Neural cell (in vitro differentiated cells): ENCODE results near the gene ADH7. TPM values are rescaled to one million over a fixed set of nuclear protein-coding genes. Genes with fewer than 3 reads are reported as not detected.

ENCODE experiments used
- H2AFZ ChIP-seq: fragments of 200-600, 300-800 bp; sonication (generic), shearing (Covaris generic); 2 replicates; pipeline ENCODE4 v1.6.0; 2014; ENCODE audit warnings: low read depth, mild to moderate bottlenecking, antibody characterized with exemption, low read length, moderate library complexity
- H3F3A ChIP-seq: fragments of 200-600 bp; shearing (Covaris generic); 2 replicates; pipeline ENCODE4 v1.6.1; 2016; ENCODE audit warnings: mild to moderate bottlenecking, moderate library complexity, mixed read lengths, antibody characterized with exemption, low read length; ENCODE audit not compliant: insufficient read depth, poor library complexity, severe bottlenecking
- H3K27ac ChIP-seq: fragments of 200-600, 300-800 bp; sonication (generic), shearing (Covaris generic); 2 replicates; pipeline ENCODE4 v1.5.1; 2014; ENCODE audit warnings: mild to moderate bottlenecking, low read length, moderate library complexity
- H3K27me3 ChIP-seq: fragments of 300-800, 200-600 bp; sonication (generic), shearing (Covaris generic); 2 replicates; pipeline ENCODE4 v1.6.0; 2014; ENCODE audit warnings: mild to moderate bottlenecking, low read depth, low read length, moderate library complexity; ENCODE audit not compliant: insufficient read depth
- H3K36me3 ChIP-seq: fragments of 300-800, 200-600 bp; sonication (generic), shearing (Covaris generic); 2 replicates; pipeline ENCODE4 v1.5.1; 2014; ENCODE audit warnings: mild to moderate bottlenecking, antibody characterized with exemption, low read length, moderate library complexity; ENCODE audit not compliant: insufficient read depth
- H3K4me2 ChIP-seq: fragments of 300-800, 200-600 bp; sonication (generic), shearing (Covaris generic); 2 replicates; pipeline ENCODE4 v1.6.0; 2014; ENCODE audit warnings: mild to moderate bottlenecking, low read length
- H3K4me3 ChIP-seq: fragments of 300-800, 200-600 bp; sonication (generic), shearing (Covaris generic); 2 replicates; pipeline ENCODE4 v1.5.1; 2014; ENCODE audit warnings: mild to moderate bottlenecking, low read length, moderate library complexity
- H3K79me2 ChIP-seq: fragments of 200-600 bp; shearing (Covaris generic); replicated peaks from 2 replicates; pipeline ENCODE4 v1.6.0; 2014; ENCODE audit warnings: mild to moderate bottlenecking, low read length, moderate library complexity; ENCODE audit not compliant: insufficient read depth
- H3K9ac ChIP-seq: fragments of 300-800, 200-600 bp; sonication (generic), shearing (Covaris generic); 2 replicates; pipeline ENCODE4 v1.6.1; 2016; ENCODE audit warnings: mild to moderate bottlenecking, low read length, mixed read lengths
- H3K9me2 ChIP-seq: fragments of 200-600 bp; shearing (Covaris generic); 2 replicates; pipeline ENCODE4 v1.6.1; 2016; ENCODE audit warnings: mild to moderate bottlenecking, low read length, mixed read lengths; ENCODE audit not compliant: insufficient read depth
- H3K9me3 ChIP-seq: fragments of 200-600, 300-800 bp; sonication (generic), shearing (Covaris generic); 2 replicates; pipeline ENCODE4 v1.6.1; 2016; ENCODE audit warnings: mild to moderate bottlenecking, mixed run types, low read length, moderate library complexity, mixed read lengths
- H4K20me1 ChIP-seq: fragments of 200-600 bp; shearing (Covaris generic); 2 replicates; pipeline ENCODE4 v1.6.1; 2016; ENCODE audit warnings: mild to moderate bottlenecking, mixed run types; ENCODE audit not compliant: insufficient read depth
- EP300 ChIP-seq: fragments of 450-650 bp; conservative IDR thresholded peaks from 2 replicates; pipeline ENCODE4 v1.6.1; 2014; ENCODE audit warnings: antibody characterized with exemption, mild to moderate bottlenecking, moderate library complexity; ENCODE audit not compliant: poor library complexity, severe bottlenecking
- EZH2 ChIP-seq: fragments of 200-600, 300-800 bp; shearing (Covaris generic), sonication (generic); IDR thresholded peaks from 2 replicates; pipeline ENCODE4 v1.6.1; 2014; ENCODE audit warnings: antibody characterized with exemption, low read length, borderline replicate concordance, mild to moderate bottlenecking; ENCODE audit not compliant: insufficient read depth, poor library complexity, severe bottlenecking
- MXI1 ChIP-seq: fragments of 450-650 bp; conservative IDR thresholded peaks from 2 replicates; pipeline ENCODE4 v1.6.1; 2014; ENCODE audit warnings: antibody characterized with exemption, mild to moderate bottlenecking; ENCODE audit not compliant: poor library complexity, severe bottlenecking
- POLR2AphosphoS5 ChIP-seq: IDR thresholded peaks from 2 replicates; pipeline ENCODE4 v1.6.1; 2012
- RAD21 ChIP-seq: fragments of 450-650 bp; conservative IDR thresholded peaks from 2 replicates; pipeline ENCODE4 v1.6.1; 2014; ENCODE audit warnings: antibody characterized with exemption, mild to moderate bottlenecking, moderate library complexity
- REST ChIP-seq: IDR thresholded peaks from 2 replicates; pipeline ENCODE4 v1.6.1; 2012; ENCODE audit warnings: borderline replicate concordance
- SMC3 ChIP-seq: fragments of 450-650 bp; conservative IDR thresholded peaks from 2 replicates; pipeline ENCODE4 v1.6.1; 2014; ENCODE audit warnings: antibody characterized with exemption, mild to moderate bottlenecking, moderate library complexity; ENCODE audit not compliant: poor library complexity
- TAF1 ChIP-seq: IDR thresholded peaks from 2 replicates; pipeline ENCODE4 v1.6.1; 2012; ENCODE audit warnings: low read depth
- polyA plus RNA-seq: library from polyadenylated mRNA; depleted of rRNA; stranded (reverse); fragments of >200 nt; gene quantifications from 2 replicates; pipeline ENCODE4 v1.2.3, GENCODE V29; 2014
- TF ChIP-seq, protein P1 (sequence below): fragments of 450-650 bp; IDR thresholded peaks from 2 replicates; pipeline ENCODE4 v1.5.1; 2014; ENCODE audit warnings: antibody characterized with exemption, mild to moderate bottlenecking, moderate library complexity; ENCODE audit not compliant: poor library complexity, severe bottlenecking

The ADH7 gene
- polyA plus RNA-seq, 1 donor from 2014 or later: not detected

GRCh38 chr4:99390055-99390454 is 45.1 kb downstream of the ADH7 start:
- Histone ChIP-seq H3K79me2 (no peaks in the 10 kb centered on the region), H4K20me1 (no peaks in the 10 kb centered on the region), H2AFZ (no peak overlapping the region), H3K9me2 (no peaks in the 10 kb centered on the region), H3K9ac (no peak overlapping the region), H3K9me3 (no peaks in the 10 kb centered on the region), H3K27me3 (no peaks in the 10 kb centered on the region), H3K27ac (no peak overlapping the region), H3K36me3 (no peaks in the 10 kb centered on the region), H3F3A (no peaks in the 10 kb centered on the region), H3K4me3 (no peak overlapping the region), H3K4me2 (no peak overlapping the region)
- TF ChIP-seq POLR2AphosphoS5 (no peak), SMC3 (no peak), RAD21 (no peak), TAF1 (no peak), EZH2 (no peak), EP300 (no peak), REST (no peak), MXI1 (no peak)
- TF ChIP-seq, protein P1, sequence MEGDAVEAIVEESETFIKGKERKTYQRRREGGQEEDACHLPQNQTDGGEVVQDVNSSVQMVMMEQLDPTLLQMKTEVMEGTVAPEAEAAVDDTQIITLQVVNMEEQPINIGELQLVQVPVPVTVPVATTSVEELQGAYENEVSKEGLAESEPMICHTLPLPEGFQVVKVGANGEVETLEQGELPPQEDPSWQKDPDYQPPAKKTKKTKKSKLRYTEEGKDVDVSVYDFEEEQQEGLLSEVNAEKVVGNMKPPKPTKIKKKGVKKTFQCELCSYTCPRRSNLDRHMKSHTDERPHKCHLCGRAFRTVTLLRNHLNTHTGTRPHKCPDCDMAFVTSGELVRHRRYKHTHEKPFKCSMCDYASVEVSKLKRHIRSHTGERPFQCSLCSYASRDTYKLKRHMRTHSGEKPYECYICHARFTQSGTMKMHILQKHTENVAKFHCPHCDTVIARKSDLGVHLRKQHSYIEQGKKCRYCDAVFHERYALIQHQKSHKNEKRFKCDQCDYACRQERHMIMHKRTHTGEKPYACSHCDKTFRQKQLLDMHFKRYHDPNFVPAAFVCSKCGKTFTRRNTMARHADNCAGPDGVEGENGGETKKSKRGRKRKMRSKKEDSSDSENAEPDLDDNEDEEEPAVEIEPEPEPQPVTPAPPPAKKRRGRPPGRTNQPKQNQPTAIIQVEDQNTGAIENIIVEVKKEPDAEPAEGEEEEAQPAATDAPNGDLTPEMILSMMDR: no peak

GRCh38 chr4:99389606-99390005 is 45.5 kb downstream of the ADH7 start:
- Histone ChIP-seq H4K20me1 (no peaks in the 10 kb centered on the region), H3K27me3 (no peaks in the 10 kb centered on the region), H3K79me2 (no peaks in the 10 kb centered on the region), H3K9me2 (no peaks in the 10 kb centered on the region), H3K9ac (no peak overlapping the region), H3F3A (no peaks in the 10 kb centered on the region), H3K9me3 (no peaks in the 10 kb centered on the region), H3K36me3 (no peaks in the 10 kb centered on the region), H3K4me2 (no peak overlapping the region), H2AFZ (no peak overlapping the region), H3K27ac (no peak overlapping the region), H3K4me3 (no peak overlapping the region)
- TF ChIP-seq TAF1: no peak
- no peak for TF ChIP-seq MXI1
- TF ChIP-seq EP300: no peak
- no peak for TF ChIP-seq POLR2AphosphoS5
- no peak for TF ChIP-seq EZH2
- TF ChIP-seq RAD21: no peak
- TF ChIP-seq REST: no peak
- no peak for TF ChIP-seq SMC3
- TF ChIP-seq, protein P1: no peak
